Measurements from ENCODE around the gene NVL.

Gene NVL

DNA sequence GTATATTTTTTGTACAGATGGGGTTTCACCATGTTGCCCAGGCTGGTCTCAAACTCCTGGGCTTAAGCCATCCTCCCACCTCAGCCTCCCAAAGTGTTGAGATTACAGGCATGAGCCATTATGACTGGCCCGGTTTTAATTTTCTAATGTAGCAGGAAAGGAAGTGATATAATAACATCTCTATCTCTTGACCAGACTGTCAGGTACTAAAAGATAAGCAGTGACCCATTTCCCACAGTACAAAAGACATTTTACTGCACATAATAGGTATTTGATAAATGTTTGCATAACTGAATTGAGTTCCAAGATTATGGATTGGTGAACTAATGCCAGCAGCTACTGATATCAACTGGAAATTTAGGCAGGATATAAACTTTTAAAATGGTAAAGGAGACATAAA lies 4.0 kb downstream of the NVL start:
- H3K79me2 ChIP-seq (ENCODE audit: control insufficient read depth, low read length): peaks cover 87% of the 10 kb centered on the region
- H3K27ac ChIP-seq (ENCODE audit: low read depth, low read length): no peak overlapping the region
- H3F3A ChIP-seq (ENCODE audit: control insufficient read depth, insufficient read depth): no peaks in the 10 kb centered on the region
- H3K9me2 ChIP-seq (replicated peaks; ENCODE audit: control insufficient read depth, low read length): no peaks in the 10 kb centered on the region
- H3K4me2 ChIP-seq (ENCODE audit: low read length): no peak overlapping the region
- no peaks in the 10 kb centered on the region for H3K27me3 ChIP-seq (ENCODE audit: control insufficient read depth, low read length)
- H3K4me1 ChIP-seq (ENCODE audit: control insufficient read depth, low read length): peaks cover 12% of the 10 kb centered on the region
- H3K36me3 ChIP-seq (ENCODE audit: control insufficient read depth, low read length): peaks cover 29% of the 10 kb centered on the region
- H3K9me3 ChIP-seq (ENCODE audit: control insufficient read depth, insufficient read depth, low read length): no peaks in the 10 kb centered on the region
- TF ChIP-seq, protein P1, sequence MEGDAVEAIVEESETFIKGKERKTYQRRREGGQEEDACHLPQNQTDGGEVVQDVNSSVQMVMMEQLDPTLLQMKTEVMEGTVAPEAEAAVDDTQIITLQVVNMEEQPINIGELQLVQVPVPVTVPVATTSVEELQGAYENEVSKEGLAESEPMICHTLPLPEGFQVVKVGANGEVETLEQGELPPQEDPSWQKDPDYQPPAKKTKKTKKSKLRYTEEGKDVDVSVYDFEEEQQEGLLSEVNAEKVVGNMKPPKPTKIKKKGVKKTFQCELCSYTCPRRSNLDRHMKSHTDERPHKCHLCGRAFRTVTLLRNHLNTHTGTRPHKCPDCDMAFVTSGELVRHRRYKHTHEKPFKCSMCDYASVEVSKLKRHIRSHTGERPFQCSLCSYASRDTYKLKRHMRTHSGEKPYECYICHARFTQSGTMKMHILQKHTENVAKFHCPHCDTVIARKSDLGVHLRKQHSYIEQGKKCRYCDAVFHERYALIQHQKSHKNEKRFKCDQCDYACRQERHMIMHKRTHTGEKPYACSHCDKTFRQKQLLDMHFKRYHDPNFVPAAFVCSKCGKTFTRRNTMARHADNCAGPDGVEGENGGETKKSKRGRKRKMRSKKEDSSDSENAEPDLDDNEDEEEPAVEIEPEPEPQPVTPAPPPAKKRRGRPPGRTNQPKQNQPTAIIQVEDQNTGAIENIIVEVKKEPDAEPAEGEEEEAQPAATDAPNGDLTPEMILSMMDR (IDR thresholded peaks at IDR 0.05; ENCODE audit: low read depth, low read length, poor library complexity, severe bottlenecking): no peak
- no peak for TF ChIP-seq EZH2phosphoT487 (IDR thresholded peaks at IDR 0.05; ENCODE audit: borderline replicate concordance, low read length)
- H4K20me1 ChIP-seq (ENCODE audit: control insufficient read depth, insufficient read depth, low read depth, low read length): no peaks in the 10 kb centered on the region
- H3K4me3 ChIP-seq (ENCODE audit: low read length): no peak overlapping the region

DNA sequence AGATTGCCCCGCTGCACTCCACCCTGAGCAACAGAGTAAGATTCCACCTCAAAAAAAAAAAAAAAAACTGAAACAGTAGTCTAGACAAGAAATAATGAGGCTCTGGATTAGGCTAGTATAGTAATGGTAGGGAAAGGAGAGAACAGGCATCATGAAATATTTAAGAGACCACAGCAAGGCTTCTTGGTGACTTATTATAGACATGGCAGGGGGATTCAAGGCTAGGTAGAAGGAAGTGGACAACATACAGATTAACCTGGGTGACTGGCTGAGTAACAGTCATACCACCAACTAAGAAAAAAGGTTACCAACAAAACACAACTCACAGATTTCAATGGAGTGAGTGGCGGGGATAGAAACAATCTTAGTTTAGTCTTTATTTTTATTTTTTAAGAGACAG lies 8.3 kb downstream of the NVL start:
- no peaks in the 10 kb centered on the region for H3K9me2 ChIP-seq (replicated peaks; ENCODE audit: control insufficient read depth, low read length)
- no peaks in the 10 kb centered on the region for H3K4me1 ChIP-seq (ENCODE audit: control insufficient read depth, low read length)
- H3K79me2 ChIP-seq (ENCODE audit: control insufficient read depth, low read length): peaks cover 64% of the 10 kb centered on the region
- H3K27ac ChIP-seq (ENCODE audit: low read depth, low read length): no peak overlapping the region
- no peaks in the 10 kb centered on the region for H3K9me3 ChIP-seq (ENCODE audit: control insufficient read depth, insufficient read depth, low read length)
- no peaks in the 10 kb centered on the region for H4K20me1 ChIP-seq (ENCODE audit: control insufficient read depth, insufficient read depth, low read depth, low read length)
- TF ChIP-seq, protein P1 (IDR thresholded peaks at IDR 0.05; ENCODE audit: low read depth, low read length, poor library complexity, severe bottlenecking): no peak
- TF ChIP-seq EZH2phosphoT487 (IDR thresholded peaks at IDR 0.05; ENCODE audit: borderline replicate concordance, low read length): no peak
- no peaks in the 10 kb centered on the region for H3F3A ChIP-seq (ENCODE audit: control insufficient read depth, insufficient read depth)
- no peaks in the 10 kb centered on the region for H3K27me3 ChIP-seq (ENCODE audit: control insufficient read depth, low read length)
- H3K4me3 ChIP-seq (ENCODE audit: low read length): no peak overlapping the region
- H3K36me3 ChIP-seq (ENCODE audit: control insufficient read depth, low read length): peaks cover 26% of the 10 kb centered on the region
- H3K4me2 ChIP-seq (ENCODE audit: low read length): no peak overlapping the region

DNA sequence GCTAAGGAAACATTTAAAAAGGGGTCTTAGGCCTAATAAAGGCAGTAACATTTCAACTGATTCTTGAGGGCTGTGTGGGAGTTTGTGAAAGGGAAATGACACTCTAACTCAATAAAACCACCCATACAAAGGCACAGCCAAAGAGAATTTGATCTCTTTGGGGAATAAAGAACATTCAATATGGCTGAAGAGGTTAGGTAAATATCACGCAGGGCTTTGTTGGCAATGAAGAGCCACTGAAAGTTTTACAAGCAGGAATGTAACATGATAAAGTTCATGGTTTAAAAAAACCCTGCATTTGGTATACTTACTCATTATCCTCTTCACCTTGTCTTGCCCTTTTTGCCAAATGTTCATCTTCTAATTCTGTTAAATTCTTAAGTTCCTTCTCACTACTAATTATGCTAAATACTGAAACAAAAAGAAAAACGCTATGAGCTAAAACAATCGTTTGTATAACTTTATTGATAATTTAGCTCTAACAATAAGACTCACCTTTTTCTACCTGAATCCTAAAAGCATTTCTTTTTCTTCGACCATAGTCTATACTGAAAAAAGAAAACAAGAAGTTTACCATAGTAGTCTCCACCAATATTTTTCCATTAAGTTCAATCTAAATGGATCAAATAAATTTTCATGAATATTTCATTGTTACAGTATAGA lies 12.5 kb downstream of the NVL start:
- peaks cover 28% of the 10 kb centered on the region for H3K79me2 ChIP-seq (ENCODE audit: control insufficient read depth, low read length)
- H3K36me3 ChIP-seq (ENCODE audit: control insufficient read depth, low read length): peaks cover 35% of the 10 kb centered on the region
- no peaks in the 10 kb centered on the region for H3K9me3 ChIP-seq (ENCODE audit: control insufficient read depth, insufficient read depth, low read length)
- no peaks in the 10 kb centered on the region for H4K20me1 ChIP-seq (ENCODE audit: control insufficient read depth, insufficient read depth, low read depth, low read length)
- H3K9me2 ChIP-seq (replicated peaks; ENCODE audit: control insufficient read depth, low read length): no peaks in the 10 kb centered on the region
- H3K27me3 ChIP-seq (ENCODE audit: control insufficient read depth, low read length): no peaks in the 10 kb centered on the region
- H3F3A ChIP-seq (ENCODE audit: control insufficient read depth, insufficient read depth): no peaks in the 10 kb centered on the region
- no peak overlapping the region for H3K4me3 ChIP-seq (ENCODE audit: low read length)
- no peak overlapping the region for H3K4me2 ChIP-seq (ENCODE audit: low read length)
- no peak overlapping the region for H3K27ac ChIP-seq (ENCODE audit: low read depth, low read length)
- H3K4me1 ChIP-seq (ENCODE audit: control insufficient read depth, low read length): no peaks in the 10 kb centered on the region
- TF ChIP-seq, protein P1 (IDR thresholded peaks at IDR 0.05; ENCODE audit: low read depth, low read length, poor library complexity, severe bottlenecking): no peak
- no peak for TF ChIP-seq EZH2phosphoT487 (IDR thresholded peaks at IDR 0.05; ENCODE audit: borderline replicate concordance, low read length)
